Measurements from ENCODE around the gene ISG20. TPM values are rescaled to one million over a fixed set of nuclear protein-coding genes. Genes with fewer than 3 reads are reported as not detected.

ISG20 gene
- total RNA-seq, 6 experiments from 2014 or later, result 6.3 to 19.4 (median 11.9) TPM

- Histone ChIP-seq H3K27me3 (no peaks in the 10 kb centered on the region), H3K9me3 (no peaks in the 10 kb centered on the region), H3K4me1 (no peaks in the 10 kb centered on the region), H3K36me3 (no peaks in the 10 kb centered on the region), H3K4me3 (no peak overlapping the region), H3K27ac (no peak overlapping the region)
- WGBS (ENCODE audit: insufficient coverage, low coverage, low lambda C conversion rate, missing lambda C conversion rate), result 79% methylated on average over 8 of the region's 8 CpGs
- DNase-seq (no peak), ATAC-seq (no peak)
- intact Hi-C loops (cut with DNase I), result no loop called here
- no peak for TF ChIP-seq CTCF (IDR thresholded peaks at IDR 0.05)
- no peak for TF ChIP-seq POLR2A (IDR thresholded peaks at IDR 0.05)
Observed at GRCh38 chr15:88695101-88695500, 56.3 kb downstream of the ISG20 start.

GRCh38 chr15:88695691-88696251 is 57.0 kb downstream of the ISG20 start:
- ATAC-seq, result no peak
- TF ChIP-seq POLR2A (IDR thresholded peaks at IDR 0.05), result no peak
- no peak for TF ChIP-seq CTCF (IDR thresholded peaks at IDR 0.05)
- H3K27ac ChIP-seq, result no peak overlapping the region
- H3K9me3 ChIP-seq, result no peaks in the 10 kb centered on the region
- no peaks in the 10 kb centered on the region for H3K4me1 ChIP-seq
- no peaks in the 10 kb centered on the region for H3K27me3 ChIP-seq
- 33% methylated on average over 7 of the region's 20 CpGs for WGBS (ENCODE audit: insufficient coverage, low coverage, low lambda C conversion rate, missing lambda C conversion rate)
- H3K4me3 ChIP-seq, result no peak overlapping the region
- no peak for DNase-seq
- intact Hi-C loops (cut with DNase I), result no loop called here
- H3K36me3 ChIP-seq, result no peaks in the 10 kb centered on the region

- no peaks in the 10 kb centered on the region for H3K4me1 ChIP-seq
- H3K27ac ChIP-seq, result no peak overlapping the region
- DNase-seq (no peak), ATAC-seq (no peak)
- WGBS (ENCODE audit: insufficient coverage, low coverage, low lambda C conversion rate, missing lambda C conversion rate), result 87% methylated on average over 3 of the region's 3 CpGs
- no peak overlapping the region for H3K4me3 ChIP-seq
- no peaks in the 10 kb centered on the region for H3K36me3 ChIP-seq
- H3K9me3 ChIP-seq, result no peaks in the 10 kb centered on the region
- no peaks in the 10 kb centered on the region for H3K27me3 ChIP-seq
- intact Hi-C loops (cut with DNase I), result no loop called here
- TF ChIP-seq CTCF (IDR thresholded peaks at IDR 0.05) (no peak), POLR2A (IDR thresholded peaks at IDR 0.05) (no peak)
Observed at GRCh38 chr15:88696254-88696653, 57.4 kb downstream of the ISG20 start.

GRCh38 chr15:88697276-88697675 is 58.5 kb downstream of the ISG20 start:
- no peak overlapping the region for H3K27ac ChIP-seq
- no peaks in the 10 kb centered on the region for H3K4me1 ChIP-seq
- DNase-seq, result no peak
- no peaks in the 10 kb centered on the region for H3K36me3 ChIP-seq
- TF ChIP-seq CTCF (IDR thresholded peaks at IDR 0.05) (no peak), POLR2A (IDR thresholded peaks at IDR 0.05) (no peak)
- H3K4me3 ChIP-seq, result no peak overlapping the region
- WGBS (ENCODE audit: insufficient coverage, low coverage, low lambda C conversion rate, missing lambda C conversion rate), result 55% methylated on average over 9 of the region's 9 CpGs
- H3K9me3 ChIP-seq, result no peaks in the 10 kb centered on the region
- intact Hi-C loops (cut with DNase I), result no loop called here
- no peak for ATAC-seq
- no peaks in the 10 kb centered on the region for H3K27me3 ChIP-seq

- intact Hi-C loops (cut with DNase I), result no loop called here
- Histone ChIP-seq H3K27me3 (peaks cover 0 to 3% of the 10 kb centered on the region in 2 donors), H3K36me3 (no peaks in the 10 kb centered on the region), H3K4me3 (no peak overlapping the region), H3K27ac (no peak overlapping the region), H3K9me3 (no peaks in the 10 kb centered on the region), H3K4me1 (no peaks in the 10 kb centered on the region)
- ATAC-seq (no peak), DNase-seq (no peak)
- TF ChIP-seq POLR2A (IDR thresholded peaks at IDR 0.05) (no peak), CTCF (IDR thresholded peaks at IDR 0.05) (no peak)
- WGBS (ENCODE audit: insufficient coverage, low coverage, low lambda C conversion rate, missing lambda C conversion rate), result 83% methylated on average over 1 of the region's 1 CpG
Observed at GRCh38 chr15:88699861-88700260, 61.0 kb downstream of the ISG20 start.

All from right lobe of liver (tissue), 6 donors.